Kidney (tissue), 14 donors: ENCODE results near the gene TRUB2. TPM values are rescaled to one million over a fixed set of nuclear protein-coding genes. Genes with fewer than 3 reads are reported as not detected.

Experiments used
- DNase-seq, 5 donors: peaks; one replicate each; pipeline ENCODE4 v3.0.0-alpha.2; 2013 to 2020
- FAIRE-seq: peaks from 2 replicates; lab custom pipeline; 2012; peaks lifted over from hg19 to GRCh38; lab: Jason Lieb, UNC
- H3K27ac ChIP-seq, 2 donors: one replicate each; pipeline ENCODE4 v1.7.0; 2013; ENCODE audit warnings: low read depth in 2 of 2, low read length in 2 of 2, inconsistent platforms in 1 of 2
- H3K27me3 ChIP-seq: one replicate; pipeline ENCODE4 v1.7.1; 2013; ENCODE audit warnings: low read length, inconsistent platforms; ENCODE audit not compliant: control insufficient read depth, insufficient read depth
- H3K36me3 ChIP-seq, 3 donors: one replicate each; pipeline versions ENCODE4 v1.7.0 to v1.7.1; 2013; ENCODE audit warnings: low read length in 3 of 3, control low read depth in 1 of 3, inconsistent platforms in 1 of 3; ENCODE audit not compliant: insufficient read depth in 3 of 3, control insufficient read depth in 2 of 3
- H3K4me1 ChIP-seq, 3 donors: one replicate each; pipeline versions ENCODE4 v1.7.0 to v1.7.1; 2013; ENCODE audit warnings: low read length in 3 of 3, inconsistent platforms in 1 of 3, low read depth in 1 of 3; ENCODE audit not compliant: control insufficient read depth in 2 of 3, insufficient read depth in 2 of 3
- H3K4me3 ChIP-seq, 3 donors: one replicate each; pipeline versions ENCODE4 v1.7.0 to v1.8.1; 2013; ENCODE audit warnings: low read length in 3 of 3, control low read depth in 1 of 3, inconsistent platforms in 1 of 3
- H3K9ac ChIP-seq, 3 donors: one replicate each; pipeline versions ENCODE4 v1.7.0 to v1.7.1; 2013; ENCODE audit warnings: low read length in 3 of 3, control low read depth in 1 of 3, inconsistent platforms in 1 of 3
- H3K9me3 ChIP-seq, 3 donors: one replicate each; pipeline versions ENCODE4 v1.7.0 to v1.7.1; 2013; ENCODE audit warnings: low read length in 3 of 3, control low read depth in 1 of 3, inconsistent platforms in 1 of 3; ENCODE audit not compliant: control insufficient read depth in 2 of 3, insufficient read depth in 1 of 3
- CTCF ChIP-seq: IDR thresholded peaks from 3 replicates; pipeline ENCODE4 v1.5.1; 2012; ENCODE audit warnings: mild to moderate bottlenecking, moderate library complexity, borderline replicate concordance; ENCODE audit not compliant: insufficient read depth; ENCODE audit errors: extremely low read depth
- intact Hi-C: fragments of 100-400 bp; cut with DNase I; formaldehyde crosslinking; loops from one replicate; pipeline ENCODE4 v1.11.1; 2022
- polyA plus RNA-seq: library from polyadenylated mRNA; stranded (reverse); fragments of 350-450 nt; fragmentation: Illumina TruSeq; extraction: RNeasy Lipid Tissue Mini Kit (QIAGEN cat#74804); gene quantifications from one replicate; pipeline ENCODE4 v1.2.3, GENCODE V29; 2014; ENCODE audit warnings: low read depth, low replicate concordance; ENCODE audit not compliant: insufficient read depth
- total RNA-seq: library from RNA; stranded (reverse); fragmentation: NEBNext Ultra II Directional; extraction: Animal tissue kit (Norgen Biotek cat#: 25700); gene quantifications from one replicate; pipeline ENCODE4 v1.2.1, GENCODE V29; 2021
- donor health status: control.
- donor health status: control.
- donor health status: control.
- donor health status: control.
- donor health status: control.
- donor health status: DM: yes; HTN: yes; CAD: no.
- donor health status: Normal renal cell carcinoma (clear cell type).

Gene TRUB2
- total and polyA plus RNA-seq, 2 donors from 2014 or later, result 22.4 to 40.8 TPM

DNA sequence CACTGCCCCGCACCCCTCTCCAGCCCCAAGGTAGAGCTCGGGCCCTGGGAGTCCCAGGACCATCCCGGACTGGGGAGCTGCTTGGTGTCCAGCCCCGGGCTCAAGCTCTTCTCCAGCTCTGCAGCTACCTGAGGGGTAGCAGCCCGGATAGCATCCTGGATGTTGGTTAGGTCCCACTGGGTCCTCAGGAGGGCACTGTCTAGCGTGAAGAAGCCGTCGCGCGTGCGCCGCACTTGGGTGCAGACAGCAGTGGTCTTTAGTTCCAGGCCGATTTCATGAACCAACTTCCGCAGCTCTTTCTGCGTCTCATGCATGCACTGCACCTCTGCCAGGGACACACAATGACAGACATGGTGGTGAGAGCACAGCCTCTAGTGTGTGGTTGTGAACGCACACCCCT lies 12.7 kb downstream of the TRUB2 start:
- no peak overlapping the region for H3K4me3 ChIP-seq
- H3K27ac ChIP-seq, result no peak overlapping the region
- H3K9ac ChIP-seq, result no peak overlapping the region
- peaks cover 0 to 20% (median 17%) of the 10 kb centered on the region in 3 donors for H3K36me3 ChIP-seq
- H3K27me3 ChIP-seq, result no peaks in the 10 kb centered on the region
- H3K9me3 ChIP-seq, result no peaks in the 10 kb centered on the region
- intact Hi-C loops, result no loop called here
- DNase-seq (no peak), FAIRE-seq (no peak)
- no peak for TF ChIP-seq CTCF
- no peaks in the 10 kb centered on the region for H3K4me1 ChIP-seq

- intact Hi-C loops, result no loop called here
- no peak for TF ChIP-seq CTCF
These were observed 17.3 kb downstream of the TRUB2 start for GRCh38 chr9:128304971-128305288.

DNA sequence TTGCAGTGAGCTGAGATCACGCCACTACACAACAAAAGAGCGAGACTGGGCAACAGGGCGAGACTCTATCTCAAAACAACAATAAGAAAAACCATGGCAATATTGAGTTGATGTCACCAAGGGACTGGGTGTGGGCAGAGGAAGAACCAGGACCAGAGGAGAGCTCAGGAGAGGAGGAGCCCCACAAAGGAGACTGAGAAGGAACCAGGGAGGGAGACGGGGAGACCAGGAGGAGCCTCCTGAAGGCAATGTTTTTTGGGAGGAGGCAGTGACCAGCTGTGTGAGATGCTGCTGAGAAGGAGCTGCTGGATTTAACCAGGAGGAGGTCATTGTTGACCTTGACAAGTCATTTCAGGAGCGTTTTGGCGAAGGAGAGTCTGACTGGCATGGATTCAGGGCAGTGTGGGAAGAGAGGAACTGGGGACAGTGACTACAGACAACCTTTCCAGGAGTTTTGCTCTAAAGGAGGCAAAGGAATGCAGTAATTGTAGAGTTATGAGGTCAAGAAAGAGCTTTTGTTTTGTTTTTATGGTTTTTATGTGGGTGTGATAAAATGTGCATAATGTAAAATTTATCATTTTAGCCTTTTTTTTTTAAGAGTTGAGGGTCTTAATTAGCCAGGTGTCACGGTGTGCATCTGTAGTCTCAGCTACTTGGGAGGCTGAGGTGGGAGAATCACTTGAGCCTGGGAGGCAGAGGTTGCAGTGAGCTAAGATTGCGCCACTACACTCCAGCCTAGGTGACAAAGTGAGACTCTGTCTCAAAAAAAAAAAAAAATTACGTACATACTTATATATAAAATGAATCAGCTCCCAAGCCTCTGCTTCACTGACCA lies 17.9 kb downstream of the TRUB2 start:
- FAIRE-seq (no peak), DNase-seq (no peak)
- H3K4me3 ChIP-seq, result no peak overlapping the region
- H3K4me1 ChIP-seq, result no peaks in the 10 kb centered on the region
- H3K9ac ChIP-seq, result no peak overlapping the region
- H3K27me3 ChIP-seq, result no peaks in the 10 kb centered on the region
- H3K27ac ChIP-seq, result no peak overlapping the region
- peaks cover 0 to 5% (median 3%) of the 10 kb centered on the region in 3 donors for H3K36me3 ChIP-seq
- TF ChIP-seq CTCF, result no peak
- H3K9me3 ChIP-seq, result no peaks in the 10 kb centered on the region
- intact Hi-C loops, result no loop called here

More at GRCh38 chr9:128304971-128305288, 17.3 kb downstream of the TRUB2 start:
- Histone ChIP-seq H3K9ac (no peak overlapping the region), H3K27me3 (no peaks in the 10 kb centered on the region), H3K27ac (no peak overlapping the region), H3K9me3 (no peaks in the 10 kb centered on the region), H3K4me1 (no peaks in the 10 kb centered on the region), H3K36me3 (peaks cover 0 to 11% (median 8%) of the 10 kb centered on the region in 3 donors), H3K4me3 (no peak overlapping the region)
- FAIRE-seq (no peak), DNase-seq (no peak)
